NCI-H1417 (cell line): Measurements from ENCODE around the gene CDC42.

ENCODE experiments used
- DNase-seq, 3 experiments: peaks; one replicate each; lab custom pipeline; 2025; lab: John Stamatoyannopoulos, UW

CDC42 gene

GRCh38 chr1:22128392-22128791 lies 75.9 kb downstream of the CDC42 start:
- DNase-seq, result no peak

GRCh38 chr1:22129501-22130117 lies 77.1 kb downstream of the CDC42 start:
- DNase-seq, result no peak

GRCh38 chr1:22131062-22131461 lies 78.6 kb downstream of the CDC42 start:
- no peak for DNase-seq

DNA sequence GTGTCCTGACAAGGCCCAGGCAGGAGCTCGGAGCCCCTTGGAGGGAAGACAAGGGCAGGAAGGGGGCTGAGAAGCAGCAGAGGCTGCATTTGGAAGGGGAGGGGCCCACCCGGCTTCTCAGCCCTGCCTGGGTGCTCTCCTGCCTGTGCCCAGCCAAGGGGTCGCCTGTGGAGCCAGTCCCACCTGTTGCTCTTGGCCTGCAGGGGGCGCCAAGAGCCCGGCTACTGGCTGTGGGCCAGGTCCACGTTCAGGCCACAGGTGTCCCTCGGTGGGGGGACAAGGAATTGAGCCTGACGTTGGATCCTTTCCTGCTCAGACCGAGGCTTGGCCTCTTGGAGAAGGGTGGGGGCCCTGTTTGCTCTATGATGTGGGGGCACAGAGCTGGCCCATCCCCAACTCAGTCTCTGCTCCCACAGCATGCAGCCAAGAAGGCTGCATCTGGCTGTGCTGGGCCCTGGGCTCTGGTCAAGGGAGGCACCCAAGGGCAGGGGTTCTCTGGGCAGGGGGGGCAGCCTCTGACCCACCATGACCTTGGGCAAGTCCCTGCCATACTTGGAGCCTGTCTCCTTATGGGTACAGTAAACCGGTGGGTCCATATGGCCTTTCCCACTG lies 79.5 kb downstream of the CDC42 start:
- DNase-seq, result peak; percentile 59 to 73 (median 60)

DNA sequence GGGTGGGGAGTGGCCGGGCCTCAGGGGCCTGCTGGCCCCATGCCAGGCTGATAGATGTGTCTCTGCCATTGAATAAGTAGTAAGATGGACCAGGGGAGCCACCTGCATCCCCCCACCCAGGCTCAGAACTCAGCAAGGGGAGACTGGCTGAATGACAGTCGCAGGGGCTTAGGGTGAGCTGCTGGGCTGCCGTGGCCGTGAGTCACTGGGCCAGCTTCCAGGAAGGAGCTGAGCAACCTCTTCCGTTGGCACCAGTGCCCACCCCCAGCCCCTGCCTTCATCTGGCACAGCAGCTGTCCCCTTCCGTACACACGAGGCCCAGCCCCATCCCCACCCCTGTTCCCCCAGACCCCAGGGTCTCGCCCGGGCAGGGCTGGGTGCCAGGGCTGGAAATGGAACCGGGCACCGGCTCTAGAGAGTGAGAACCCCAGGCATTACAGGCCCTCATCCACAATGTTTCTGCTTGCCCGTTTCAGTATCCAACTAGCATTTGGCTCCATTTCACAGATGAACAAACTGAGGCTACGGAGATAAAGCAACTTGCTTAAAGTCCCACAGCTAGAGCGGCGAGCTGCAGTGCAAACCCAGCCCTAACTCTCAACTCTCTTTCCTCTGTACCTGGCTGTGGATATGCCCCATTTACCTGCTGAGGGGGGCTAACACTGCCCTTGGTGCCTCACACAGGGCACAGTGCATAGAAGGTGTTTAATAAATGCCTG lies 80.2 kb downstream of the CDC42 start:
- DNase-seq, result no peak

GRCh38 chr1:22133247-22133930 lies 80.9 kb downstream of the CDC42 start:
- peak in 1 of 3 experiments; percentile 35 for DNase-seq

GRCh38 chr1:22133931-22134324 lies 81.4 kb downstream of the CDC42 start:
- peak in 1 of 3 experiments; percentile 35 for DNase-seq

GRCh38 chr1:22137004-22137720 lies 84.7 kb downstream of the CDC42 start:
- DNase-seq, result no peak

GRCh38 chr1:22139066-22139594 lies 86.6 kb downstream of the CDC42 start:
- DNase-seq, result peak; percentile 16 to 65 (median 42)

DNA sequence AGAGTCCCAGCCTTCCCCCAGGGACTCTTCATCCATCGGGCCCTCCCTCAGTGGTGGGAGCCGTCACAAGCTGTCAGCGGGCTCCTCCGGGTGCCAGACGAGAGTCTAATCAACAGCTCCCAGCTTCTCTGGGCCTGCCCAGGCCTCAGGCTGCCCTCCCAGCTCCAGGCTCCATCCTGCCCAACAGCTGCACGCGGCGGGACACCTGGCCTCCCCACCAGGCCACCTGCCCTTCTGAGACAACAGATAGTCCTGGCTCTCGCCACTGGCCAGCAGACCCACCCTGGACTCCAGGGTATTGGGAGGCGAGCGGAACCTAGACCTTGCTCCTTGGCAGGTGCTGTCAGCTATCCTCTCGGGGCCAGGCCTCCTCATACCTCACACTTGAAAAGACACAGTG lies 87.3 kb downstream of the CDC42 start:
- peak in 1 of 3 experiments; percentile 32 for DNase-seq
